HG02588 (cell line): ENCODE data around the gene SLC19A3.
"Not testable (repeated sequence)": the region's sequence is repeated elsewhere in the genome, so short reads cannot be mapped to it uniquely, and the experiment has no call there.

Experiments used
- ATAC-seq: cut with Tn5 transposase; IDR thresholded peaks from one replicate; pipeline ENCODE4 v1.9.1; 2021; ENCODE audit warnings: mild to moderate bottlenecking, moderate library complexity; ENCODE audit not compliant: unreplicated experiment

The SLC19A3 gene

DNA sequence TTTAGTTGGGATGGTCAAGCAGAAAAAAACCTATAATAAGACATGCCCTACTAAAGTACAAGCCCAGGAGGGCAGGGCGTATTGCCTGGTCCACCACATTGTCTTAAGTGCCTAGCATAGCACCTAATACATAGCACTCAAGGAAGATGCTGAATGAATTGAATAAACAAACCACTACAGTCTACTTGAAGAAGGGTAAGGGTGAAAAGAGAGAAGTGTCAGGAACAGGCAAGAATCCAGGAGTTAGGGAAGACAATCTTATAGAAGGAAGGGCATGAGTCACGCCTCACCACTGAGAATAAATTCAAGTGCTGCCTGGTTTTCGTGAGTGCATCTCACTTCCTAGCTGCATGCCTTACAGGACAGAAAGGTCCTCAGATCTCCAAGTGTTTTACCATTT, 13.9 kb downstream of the SLC19A3 start:
- ATAC-seq = no peak

DNA sequence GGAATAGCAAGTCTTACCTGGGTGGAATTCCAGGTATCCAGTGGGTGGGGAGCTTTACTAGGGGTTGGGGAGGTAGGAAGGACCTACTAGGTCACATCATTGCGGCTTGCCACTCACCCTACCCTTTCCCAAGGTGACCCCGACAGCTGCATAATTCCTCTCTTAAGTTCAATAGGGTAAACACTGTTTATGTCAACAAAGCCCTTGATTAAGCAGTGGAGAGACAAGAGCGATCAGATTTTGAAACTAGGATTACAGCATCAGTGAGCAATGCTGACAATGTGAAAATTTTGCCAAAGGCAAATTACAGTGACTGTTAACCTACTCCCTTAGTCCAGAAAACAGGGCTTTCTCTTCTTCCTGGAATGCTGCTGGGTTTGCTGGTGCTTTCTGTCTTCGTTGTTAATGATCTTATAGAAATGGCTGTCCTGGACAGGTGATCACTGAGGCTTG, 14.5 kb downstream of the SLC19A3 start:
- no peak for ATAC-seq

DNA sequence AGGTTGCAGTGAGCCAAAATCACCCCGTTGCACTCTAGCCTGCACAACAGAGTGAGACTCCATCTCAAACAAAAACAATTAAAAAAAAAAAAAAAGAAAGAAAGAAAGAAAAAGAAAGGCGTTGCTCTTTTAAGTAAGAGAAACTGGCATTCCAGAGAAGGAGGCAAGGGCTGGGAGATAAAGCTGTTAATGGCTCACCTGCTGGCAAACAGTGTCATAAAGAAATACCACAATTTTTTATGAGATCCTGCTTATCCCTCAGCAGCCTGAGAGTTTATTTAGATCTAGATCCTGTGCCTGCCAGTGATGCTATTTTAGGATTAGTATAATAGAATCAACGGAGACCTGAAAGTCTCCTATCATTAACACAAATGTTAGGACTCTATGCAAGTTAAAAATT, 16.3 kb downstream of the SLC19A3 start:
- ATAC-seq = no peak

GRCh38 chr2:227696990-227697679, 20.7 kb downstream of the SLC19A3 start:
- ATAC-seq = no peak

DNA sequence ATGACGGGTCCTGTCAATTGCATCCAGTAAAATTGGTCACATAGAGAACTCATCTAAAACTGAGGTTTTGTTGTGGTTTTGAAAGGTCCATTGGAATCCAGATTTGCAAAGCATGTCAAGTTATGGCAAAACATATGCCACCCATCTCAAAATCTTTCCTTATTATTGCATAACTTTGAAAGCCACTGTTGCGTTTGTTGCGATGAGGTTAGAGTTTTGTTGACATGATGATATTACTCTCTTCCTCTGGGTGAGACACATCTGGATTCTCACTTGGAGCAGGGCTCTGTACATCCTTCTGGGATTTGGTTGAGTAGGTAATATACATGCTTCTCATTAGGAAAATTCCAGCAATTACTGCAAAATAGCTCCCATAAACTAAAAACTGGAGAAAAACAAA, 30.6 kb downstream of the SLC19A3 start:
- ATAC-seq = no peak

- no peak for ATAC-seq
Measured at GRCh38 chr2:227684258-227684657, 33.6 kb downstream of the SLC19A3 start.

GRCh38 chr2:227677928-227678327, 39.9 kb downstream of the SLC19A3 start:
- ATAC-seq = no peak

- ATAC-seq = no peak
Measured at GRCh38 chr2:227674485-227674884, 43.3 kb downstream of the SLC19A3 start.

DNA sequence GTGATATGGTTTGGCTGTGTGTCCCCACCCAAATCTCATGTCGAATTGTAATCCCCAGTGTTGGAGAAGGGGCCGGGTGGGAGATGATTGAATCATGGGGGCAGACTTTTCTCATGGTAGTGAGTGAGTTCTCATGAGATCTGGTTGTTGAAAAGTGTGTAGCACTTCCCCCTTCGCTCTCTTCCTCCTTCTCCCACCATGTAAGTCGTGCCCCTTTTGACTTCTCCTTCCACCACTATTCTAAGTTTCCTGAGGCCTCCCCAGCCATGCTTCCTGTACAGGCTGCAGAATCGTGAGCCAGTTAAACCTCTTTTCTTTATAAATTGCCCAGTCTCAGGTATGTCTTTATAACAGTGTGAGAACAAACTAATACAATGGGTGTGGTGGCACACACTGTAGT, 44.2 kb downstream of the SLC19A3 start:
- not testable (repeated sequence) for ATAC-seq

GRCh38 chr2:227671170-227671905, 46.5 kb downstream of the SLC19A3 start:
- no peak for ATAC-seq

DNA sequence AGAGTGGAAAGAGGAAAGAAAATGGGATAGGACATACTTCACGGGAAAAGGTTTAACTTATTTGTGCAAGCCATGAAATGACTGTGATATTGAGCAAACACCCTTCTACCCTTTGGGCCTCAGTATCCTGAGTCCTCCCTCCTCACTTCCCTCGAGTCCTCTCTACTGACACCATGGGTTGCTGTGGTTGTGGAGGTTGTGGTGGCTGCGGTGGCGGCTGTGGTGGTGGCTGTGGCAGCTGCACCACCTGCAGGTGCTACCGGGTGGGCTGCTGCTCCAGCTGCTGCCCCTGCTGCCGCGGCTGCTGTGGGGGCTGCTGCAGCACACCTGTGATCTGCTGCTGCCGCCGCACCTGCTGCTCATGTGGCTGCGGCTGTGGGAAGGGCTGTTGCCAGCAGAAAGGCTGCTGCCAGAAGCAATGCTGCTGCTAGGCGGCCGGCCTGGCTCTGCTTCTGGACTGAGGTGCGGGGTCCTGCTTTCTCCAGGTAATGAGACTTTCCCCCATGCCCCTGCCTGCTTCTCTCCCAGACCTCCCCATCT, 51.1 kb downstream of the SLC19A3 start, which contains the start of gene SCYGR5:
Gene SCYGR5, plus strand, starts transcription at position 174 of the 540 bp plus-strand sequence. Its CDS starts 0 bp downstream, at position 174.
- not testable (repeated sequence) for ATAC-seq

DNA sequence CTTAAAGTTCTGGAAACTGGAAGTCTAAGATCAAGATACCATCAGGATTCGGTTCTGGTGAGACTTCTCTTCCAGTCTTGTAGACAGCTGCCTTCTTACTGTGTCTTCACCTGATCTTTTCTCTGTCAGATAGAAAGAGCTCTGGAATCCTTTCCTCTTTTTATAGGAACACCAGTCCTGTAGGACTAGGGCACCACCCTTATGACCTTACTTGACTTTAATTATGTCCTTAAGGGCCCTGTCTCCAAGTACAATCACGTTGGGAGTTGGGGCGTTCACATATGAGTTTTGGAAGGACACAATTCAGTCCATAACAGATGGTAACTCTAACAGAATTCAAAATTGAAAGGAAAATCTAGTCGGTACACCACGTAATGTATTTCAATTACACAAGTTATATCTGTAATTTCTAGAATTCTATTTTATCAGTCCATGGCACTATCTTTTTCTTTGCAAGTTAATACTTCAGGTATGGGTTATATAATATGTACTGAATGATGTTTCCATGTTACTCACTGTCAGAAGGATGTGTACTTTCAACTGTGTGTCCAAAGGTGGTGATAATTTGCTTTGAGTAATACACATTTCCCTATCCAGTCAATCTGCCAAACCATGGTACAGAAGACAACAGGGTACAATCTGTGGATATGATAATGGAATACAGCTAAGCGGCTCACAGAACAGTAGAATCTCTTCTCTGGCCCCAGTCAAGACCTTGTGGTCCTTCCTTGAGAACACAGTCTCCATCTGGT, 52.5 kb downstream of the SLC19A3 start:
- no peak for ATAC-seq

GRCh38 chr2:227661827-227662226, 56.0 kb downstream of the SLC19A3 start:
- ATAC-seq = no peak

DNA sequence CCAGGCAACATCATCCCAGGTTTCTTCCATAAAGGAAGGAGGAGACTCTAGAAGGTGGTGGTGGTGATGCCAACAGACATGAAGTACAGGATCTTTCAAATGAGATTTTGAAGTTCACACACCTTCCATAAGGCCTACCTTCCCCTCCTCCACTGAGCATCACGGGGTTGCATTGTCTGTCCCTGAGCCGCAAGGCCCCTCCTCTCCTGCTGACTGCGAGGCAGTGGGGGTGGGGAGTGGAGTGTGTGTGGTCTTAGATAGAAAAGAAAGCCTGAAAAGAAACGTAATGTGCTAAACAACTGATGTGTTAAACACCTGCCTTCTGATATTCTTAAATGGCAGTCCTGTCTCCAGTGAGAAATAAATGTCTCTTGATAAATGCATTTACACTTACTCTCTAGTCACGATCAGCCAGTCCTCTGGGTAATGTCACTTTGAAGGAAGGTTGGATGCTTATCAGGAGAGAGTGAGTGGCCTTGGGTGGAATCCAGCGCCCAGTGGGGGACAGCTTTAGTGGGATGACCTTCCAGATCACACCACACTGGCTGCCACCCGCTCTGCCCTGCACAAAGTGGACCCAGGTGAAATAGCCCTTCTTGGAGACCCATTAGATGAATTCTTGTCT, 56.7 kb downstream of the SLC19A3 start:
- no peak for ATAC-seq

- no peak for ATAC-seq
Measured at GRCh38 chr2:227657199-227657845, 60.5 kb downstream of the SLC19A3 start.

DNA sequence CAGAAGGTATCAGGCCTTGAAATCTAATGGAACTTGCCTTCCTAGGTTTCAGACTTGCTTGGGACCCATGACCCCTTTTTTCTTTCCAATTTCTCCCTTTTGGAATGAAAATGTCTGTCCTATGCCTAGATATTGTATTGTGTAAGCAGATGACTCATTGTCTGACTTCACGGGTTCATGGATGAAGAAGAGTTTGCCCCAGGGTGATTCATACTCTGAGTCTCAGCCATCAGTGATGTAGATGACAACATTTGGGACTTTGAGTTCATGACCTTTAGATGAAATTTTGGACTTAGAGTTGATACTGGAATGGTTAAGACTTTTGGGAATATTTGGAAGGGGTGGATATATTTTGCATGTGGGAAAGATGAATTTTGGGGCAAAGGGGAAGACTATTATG, 62.4 kb downstream of the SLC19A3 start:
- ATAC-seq = no peak

DNA sequence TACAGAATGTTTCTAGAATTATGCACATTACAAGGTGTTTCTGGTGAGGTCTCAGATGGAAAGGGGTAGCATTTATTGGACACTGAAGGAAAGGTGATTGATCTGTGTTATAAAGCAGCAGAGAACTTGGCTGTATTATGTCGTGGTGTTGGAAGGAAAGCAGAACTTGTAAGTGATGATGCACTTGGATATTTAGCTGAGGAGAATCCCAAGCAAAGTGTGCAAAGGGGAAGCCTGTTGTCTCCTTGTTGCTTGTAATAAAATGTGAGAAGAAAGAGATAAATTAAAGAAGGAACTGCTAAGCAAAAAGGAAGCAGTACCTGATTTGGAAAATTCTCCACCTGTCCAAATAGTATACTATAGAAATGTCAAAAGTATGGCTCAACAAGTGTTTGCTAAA, 63.4 kb downstream of the SLC19A3 start:
- no peak for ATAC-seq

- ATAC-seq = no peak
Measured at GRCh38 chr2:227653419-227653818, 64.4 kb downstream of the SLC19A3 start.

GRCh38 chr2:227643990-227644551, 73.8 kb downstream of the SLC19A3 start:
- ATAC-seq = no peak

DNA sequence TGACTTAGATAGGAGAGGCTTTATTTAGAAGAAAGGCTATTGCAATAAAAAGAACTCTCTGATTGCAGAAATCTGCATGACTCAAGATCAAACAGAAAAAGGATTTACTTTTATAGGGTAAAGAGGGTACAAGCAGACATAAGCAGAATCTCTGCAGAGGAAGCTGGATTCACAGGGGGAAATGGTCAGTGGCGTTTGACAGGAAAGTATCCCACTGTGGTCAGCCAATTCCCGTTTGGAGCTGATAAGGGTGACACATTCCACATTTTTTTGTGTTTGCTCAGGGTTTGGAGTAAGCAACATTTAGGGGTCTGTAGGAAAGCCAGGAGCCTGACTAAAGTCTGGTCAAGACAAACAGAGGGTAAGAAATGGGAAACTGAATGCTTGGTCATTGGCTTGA, 75.2 kb downstream of the SLC19A3 start:
- ATAC-seq = no peak
